ENCODE data around the gene CPLX1. TPM values are rescaled to one million over a fixed set of nuclear protein-coding genes. Genes with fewer than 3 reads are reported as not detected.

The CPLX1 gene
- total RNA-seq, 1 experiment from 2014 or later, result 3.9 TPM

GRCh38 chr4:742742-743311 lies 83.1 kb downstream of the CPLX1 start:
- H3K9me3 ChIP-seq (ENCODE audit: insufficient read depth, low read depth), result no peaks in the 10 kb centered on the region
- peaks cover 18% of the 10 kb centered on the region; the same call in 1 of the 2 replicates for H3F3A ChIP-seq (ENCODE audit: insufficient read depth, low read depth)
- H3K79me2 ChIP-seq (ENCODE audit: low read depth), result no peaks in the 10 kb centered on the region
- TF ChIP-seq EZH2 (IDR thresholded peaks at IDR 0.05; ENCODE audit: low read depth) (no peak), CTCF (conservative IDR thresholded peaks at IDR 0.05) (peak; percentile 96)
- intact Hi-C loops (cut with micrococcal nuclease; ENCODE audit: unreplicated experiment), result loop anchor here (10.0 kb wide), 1 partner anchor 138 kb away; no protein-coding TSS in a partner anchor
- no peaks in the 10 kb centered on the region for H3K27me3 ChIP-seq (ENCODE audit: insufficient read depth, low read depth)
- no peaks in the 10 kb centered on the region for H3K36me3 ChIP-seq (ENCODE audit: low read depth)
- no peaks in the 10 kb centered on the region for H3K4me1 ChIP-seq (replicated peaks; ENCODE audit: insufficient read depth)
- H3K27ac ChIP-seq, result no peak overlapping the region
- H2AFZ ChIP-seq, result no peak overlapping the region
- DNase-seq, result peak in 1 of 2 experiments; percentile 66
- POLR2A ChIA-PET (ENCODE audit: unreplicated experiment), result interaction anchor here (0.6 kb wide), 2 partner anchors 603 to 830 kb away, joined by 3 to 7 read pairs; no protein-coding TSS in a partner anchor
- H3K4me2 ChIP-seq, result no peak overlapping the region
- no peak overlapping the region for H3K4me3 ChIP-seq
- CTCF ChIA-PET, result no interaction called here
- BruUV-seq (replicated peaks), result no TSS peak
- H3K9me2 ChIP-seq (ENCODE audit: insufficient read depth), result no peaks in the 10 kb centered on the region
- H4K20me1 ChIP-seq (ENCODE audit: insufficient read depth), result peaks cover 11% of the 10 kb centered on the region

- Histone ChIP-seq H4K20me1 (ENCODE audit: insufficient read depth) (peaks cover 12% of the 10 kb centered on the region), H2AFZ (no peak overlapping the region), H3K27me3 (ENCODE audit: insufficient read depth, low read depth) (no peaks in the 10 kb centered on the region), H3K36me3 (ENCODE audit: low read depth) (no peaks in the 10 kb centered on the region), H3K4me3 (no peak overlapping the region), H3F3A (ENCODE audit: insufficient read depth, low read depth) (peaks cover 18% of the 10 kb centered on the region; the same call in 1 of the 2 replicates), H3K4me2 (no peak overlapping the region), H3K9me3 (ENCODE audit: insufficient read depth, low read depth) (no peaks in the 10 kb centered on the region), H3K79me2 (ENCODE audit: low read depth) (no peaks in the 10 kb centered on the region; the same call in 1 of the 2 replicates), H3K9me2 (ENCODE audit: insufficient read depth) (no peaks in the 10 kb centered on the region), H3K4me1 (replicated peaks; ENCODE audit: insufficient read depth) (no peaks in the 10 kb centered on the region), H3K27ac (no peak overlapping the region)
- intact Hi-C loops (cut with micrococcal nuclease; ENCODE audit: unreplicated experiment), result loop anchor here (10.0 kb wide), 1 partner anchor 137 kb away; no protein-coding TSS in a partner anchor
- no peak for DNase-seq
- TF ChIP-seq EZH2 (IDR thresholded peaks at IDR 0.05; ENCODE audit: low read depth), result no peak
- no peak for TF ChIP-seq CTCF (conservative IDR thresholded peaks at IDR 0.05)
- ChIA-PET CTCF (no interaction called here), POLR2A (ENCODE audit: unreplicated experiment) (interaction anchor here (0.6 kb wide), 1 partner anchor 831 kb away, joined by 7 read pairs; no protein-coding TSS in a partner anchor)
- no TSS peak for BruUV-seq (replicated peaks)
Measured at GRCh38 chr4:742096-742741, 83.7 kb downstream of the CPLX1 start.

GRCh38 chr4:740656-741282 lies 85.2 kb downstream of the CPLX1 start:
- no TSS peak for BruUV-seq (replicated peaks)

More at GRCh38 chr4:740656-741282, 85.2 kb downstream of the CPLX1 start:
- ChIA-PET CTCF (no interaction called here), POLR2A (ENCODE audit: unreplicated experiment) (no interaction called here)
- Histone ChIP-seq H3K9me2 (ENCODE audit: insufficient read depth) (no peaks in the 10 kb centered on the region), H3K27me3 (ENCODE audit: insufficient read depth, low read depth) (no peaks in the 10 kb centered on the region), H3K4me3 (no peak overlapping the region), H4K20me1 (ENCODE audit: insufficient read depth) (peaks cover 12% of the 10 kb centered on the region), H3K27ac (no peak overlapping the region), H3K79me2 (ENCODE audit: low read depth) (no peaks in the 10 kb centered on the region; the same call in 1 of the 2 replicates), H3K4me2 (no peak overlapping the region), H3F3A (ENCODE audit: insufficient read depth, low read depth) (peaks cover 18% of the 10 kb centered on the region; the same call in 1 of the 2 replicates), H2AFZ (no peak overlapping the region), H3K4me1 (replicated peaks; ENCODE audit: insufficient read depth) (no peaks in the 10 kb centered on the region), H3K9me3 (ENCODE audit: insufficient read depth, low read depth) (no peaks in the 10 kb centered on the region), H3K36me3 (ENCODE audit: low read depth) (no peaks in the 10 kb centered on the region)
- DNase-seq, result no peak
- intact Hi-C loops (cut with micrococcal nuclease; ENCODE audit: unreplicated experiment), result loop anchor here (10.0 kb wide), 1 partner anchor 136 kb away; no protein-coding TSS in a partner anchor
- no peak for TF ChIP-seq CTCF (conservative IDR thresholded peaks at IDR 0.05)
- no peak for TF ChIP-seq EZH2 (IDR thresholded peaks at IDR 0.05; ENCODE audit: low read depth)

All from PC-9 (cell line).